HG02943 (cell line): Measurements from ENCODE around the gene SEMA3A.

Source experiments
- ATAC-seq: cut with Tn5 transposase; IDR thresholded peaks from one replicate; pipeline ENCODE4 v1.9.1; 2021; ENCODE audit warnings: mild to moderate bottlenecking, low read depth, moderate library complexity; ENCODE audit not compliant: unreplicated experiment

Gene SEMA3A

DNA sequence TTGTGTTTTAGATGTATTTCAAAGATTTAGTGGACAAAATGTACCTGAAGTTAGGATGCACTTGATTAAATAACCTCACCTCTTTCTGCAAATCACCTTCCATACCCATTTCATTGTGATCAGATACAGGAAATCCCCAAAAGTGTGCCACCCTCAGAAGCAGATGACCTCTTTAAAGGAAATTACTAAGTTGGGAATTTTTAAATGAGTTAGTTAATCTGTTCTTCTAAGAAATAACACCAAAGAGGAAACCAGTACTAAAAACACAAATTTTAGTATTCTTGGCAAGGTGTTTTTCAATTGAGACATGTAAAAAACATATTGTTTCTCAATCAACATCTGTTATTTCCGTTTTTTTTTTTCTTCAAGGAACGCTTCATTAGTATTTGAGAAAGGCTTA is 4.6 kb upstream of the SEMA3A start:
- no peak for ATAC-seq

DNA sequence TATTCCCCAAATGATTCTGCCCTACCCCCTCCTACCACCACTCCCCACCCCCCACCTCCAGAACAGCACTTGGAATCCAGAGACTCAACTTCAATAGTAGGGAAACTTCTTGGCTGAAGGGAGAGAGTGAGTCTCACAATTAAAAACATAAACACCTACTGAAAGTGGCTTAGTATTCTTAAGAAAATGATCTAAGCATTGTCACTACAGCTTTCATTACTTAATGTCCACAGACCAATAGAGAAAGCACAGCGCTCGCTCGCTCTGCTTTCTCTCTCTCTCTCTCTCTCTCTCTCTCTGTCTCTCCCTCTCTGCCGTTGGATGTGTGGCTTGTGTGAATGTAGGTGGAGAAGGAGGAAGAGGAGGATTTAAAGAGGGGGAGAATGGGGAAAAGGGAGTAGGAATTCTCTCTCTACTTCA is 1.5 kb upstream of the SEMA3A start:
- no peak for ATAC-seq

DNA sequence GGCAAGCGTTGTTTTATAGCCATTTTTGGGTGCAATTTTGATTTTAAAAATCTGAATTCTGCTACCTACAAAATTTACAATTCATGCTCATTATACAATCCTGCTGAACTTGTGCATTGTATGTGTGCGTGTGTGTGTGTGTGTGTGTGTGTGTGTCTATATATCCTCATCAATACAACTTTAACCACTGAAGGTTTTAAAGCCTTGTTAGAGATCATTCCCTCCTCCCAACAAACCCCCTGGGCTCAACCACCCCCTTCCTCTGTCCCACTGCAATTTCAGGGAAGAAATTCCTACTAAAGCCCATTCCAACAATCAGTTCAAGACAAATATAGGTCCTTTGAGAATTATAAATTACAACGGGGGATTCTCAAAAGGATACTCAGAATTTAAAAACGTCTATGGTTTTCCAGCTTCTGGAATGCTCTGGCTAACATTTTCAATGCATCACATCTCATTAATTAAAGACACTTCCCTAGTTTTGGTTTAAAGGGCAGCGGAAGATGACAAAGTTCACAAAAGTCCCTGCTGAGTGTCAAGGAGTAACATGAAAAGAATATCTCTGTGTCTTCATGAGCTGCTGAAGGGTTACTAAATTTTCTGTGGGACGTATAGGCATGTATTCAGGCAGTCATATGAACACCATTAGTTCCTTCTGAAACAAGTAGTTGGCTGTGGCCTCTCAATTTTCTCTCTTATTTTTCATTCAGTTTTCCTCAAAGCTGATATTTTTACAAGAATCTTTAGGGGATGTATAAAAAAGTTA is 889 bp upstream of the SEMA3A start:
- no peak for ATAC-seq

DNA sequence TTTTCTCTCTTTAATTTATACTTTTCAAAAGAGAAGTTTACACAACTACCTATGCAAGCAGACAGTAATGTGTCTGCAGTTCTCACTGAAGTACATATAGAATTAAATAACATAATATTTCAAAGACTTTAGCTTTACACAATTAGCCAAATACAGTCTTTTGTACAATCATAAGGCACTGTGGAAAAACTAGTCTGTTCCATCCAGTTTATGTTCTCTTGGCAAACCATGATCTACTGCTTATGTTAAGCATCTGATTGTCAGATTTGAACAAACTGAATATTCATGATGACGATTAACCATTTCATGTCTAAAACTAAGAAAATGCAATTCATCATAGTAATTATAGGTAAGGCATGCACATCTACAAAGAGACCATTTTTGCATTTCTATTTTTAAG is 842 bp downstream of the SEMA3A start:
- no peak for ATAC-seq

DNA sequence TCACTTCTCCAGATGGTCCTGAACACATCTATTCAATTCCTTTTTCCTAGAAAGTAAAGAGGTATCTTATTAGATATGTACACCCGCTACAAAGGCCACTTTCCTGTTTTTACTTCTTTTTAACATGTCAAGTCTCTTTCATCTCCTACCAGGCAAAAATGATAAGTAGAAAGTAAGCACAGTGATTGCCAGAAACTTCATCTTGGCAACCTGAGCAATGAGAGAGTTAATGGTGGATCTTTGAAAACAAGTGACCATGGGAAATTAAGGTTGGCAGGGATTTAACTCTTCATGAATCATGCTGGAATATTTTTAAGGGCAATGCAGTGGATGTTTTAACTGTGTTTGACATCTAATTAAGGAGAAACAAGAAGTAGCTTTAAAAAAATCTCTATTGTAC is 2.7 kb downstream of the SEMA3A start:
- ATAC-seq = no peak

DNA sequence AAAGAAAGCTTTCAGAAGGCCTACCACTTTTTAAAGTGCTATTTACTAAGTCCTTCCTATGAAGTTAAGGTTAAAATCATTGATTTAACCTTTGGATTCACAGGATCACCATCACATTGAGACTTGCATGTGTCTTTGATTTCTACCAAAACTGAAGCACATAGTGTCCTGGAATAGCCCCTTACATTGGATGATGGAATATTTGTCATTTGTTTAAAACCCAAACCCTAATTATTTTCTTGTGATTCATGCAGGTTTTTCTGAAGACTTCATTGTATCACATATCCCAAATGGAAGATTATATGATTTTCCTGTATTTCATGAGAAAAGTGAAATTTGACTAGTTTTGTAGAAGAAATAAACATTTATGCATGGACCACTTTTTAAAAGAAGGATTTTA is 3.3 kb downstream of the SEMA3A start:
- ATAC-seq = no peak

DNA sequence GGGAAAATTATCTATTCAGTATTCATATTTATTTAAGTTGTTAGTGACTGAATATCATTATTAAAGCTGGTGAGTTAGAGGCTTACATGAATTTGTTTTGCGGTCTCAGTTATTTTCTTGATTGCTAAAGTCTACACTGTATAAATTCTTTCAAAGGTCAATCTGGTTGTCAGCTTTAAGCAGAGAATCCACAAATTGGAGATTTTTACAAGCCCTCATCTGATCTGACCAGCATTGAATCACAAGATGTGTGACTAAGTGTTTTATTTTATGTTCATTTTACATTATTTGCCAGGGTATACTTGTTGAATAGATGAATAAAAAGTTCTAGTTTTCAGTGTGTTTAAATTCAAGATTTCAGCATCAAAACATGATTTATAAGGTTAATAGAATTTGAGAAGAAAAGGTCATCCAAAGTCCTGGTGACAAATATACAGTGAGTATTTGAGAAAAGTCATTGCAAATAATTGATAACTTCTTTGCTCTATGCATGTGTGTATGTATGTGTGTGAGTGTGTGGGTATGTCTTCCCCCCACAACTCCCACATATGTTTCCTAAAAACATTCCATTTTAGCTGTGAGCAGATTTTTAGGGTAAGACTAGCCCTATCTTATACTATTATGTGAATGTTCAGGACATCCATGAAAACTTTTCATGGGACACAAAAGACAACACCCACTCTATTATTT is 4.4 kb downstream of the SEMA3A start:
- no peak for ATAC-seq

DNA sequence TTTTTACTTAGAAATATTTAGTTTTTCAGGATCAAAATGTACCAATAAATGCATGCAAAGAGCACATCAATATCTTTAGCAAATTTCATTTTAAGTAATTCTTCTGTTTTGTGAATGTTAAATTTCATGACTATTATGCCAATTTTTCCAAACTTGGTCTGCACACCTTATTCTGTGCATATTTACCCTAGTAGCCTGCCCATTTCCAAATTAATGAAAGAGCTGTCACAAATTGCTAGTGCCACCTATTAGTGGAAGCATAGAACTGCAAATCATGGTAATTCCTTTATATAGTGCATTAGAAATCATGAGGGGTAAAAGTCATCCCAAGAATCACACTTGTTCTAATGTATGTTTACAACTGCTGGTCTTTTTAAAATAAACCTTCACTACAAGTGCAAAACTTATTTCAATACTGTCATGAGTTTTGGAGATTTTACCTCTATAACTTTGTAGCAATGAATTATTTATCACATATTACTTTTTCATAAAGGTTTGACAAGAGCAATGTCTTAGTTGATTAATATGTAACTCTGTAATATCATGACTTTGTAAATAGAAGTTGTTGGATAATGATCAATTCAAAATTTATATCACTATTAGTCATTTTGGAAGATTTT is 5.7 kb downstream of the SEMA3A start:
- ATAC-seq = no peak

DNA sequence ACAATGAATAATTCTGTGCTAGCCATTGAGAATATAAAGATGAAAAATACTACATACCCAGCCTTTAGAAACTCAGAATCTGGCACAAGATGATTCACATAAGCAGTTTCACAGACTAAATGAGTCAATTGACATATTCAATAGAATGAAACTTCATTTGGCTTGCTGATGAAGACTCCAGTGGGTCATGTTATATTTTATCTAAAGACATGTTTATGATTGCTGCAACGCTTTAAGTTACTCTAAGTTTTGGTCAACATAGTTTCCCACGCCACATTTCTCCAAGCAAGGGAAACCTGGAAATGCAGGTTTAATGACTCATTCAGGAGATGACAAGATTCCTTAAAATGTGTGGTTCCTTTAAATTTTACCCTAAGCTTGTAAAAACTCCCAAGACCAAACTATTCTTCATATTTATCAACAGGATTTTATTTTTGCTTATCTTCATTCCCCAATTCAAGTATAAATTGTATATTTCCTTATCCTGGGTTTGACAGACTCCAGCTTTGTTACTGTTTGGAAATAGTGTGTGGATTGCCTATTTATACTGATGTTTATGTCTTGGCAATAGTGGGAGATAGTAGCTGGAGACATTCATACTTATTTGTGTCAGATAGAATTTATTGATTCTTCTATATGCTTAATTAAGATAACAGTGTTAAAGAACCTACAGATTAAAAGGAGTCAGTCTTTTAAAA is 6.6 kb downstream of the SEMA3A start:
- no peak for ATAC-seq

DNA sequence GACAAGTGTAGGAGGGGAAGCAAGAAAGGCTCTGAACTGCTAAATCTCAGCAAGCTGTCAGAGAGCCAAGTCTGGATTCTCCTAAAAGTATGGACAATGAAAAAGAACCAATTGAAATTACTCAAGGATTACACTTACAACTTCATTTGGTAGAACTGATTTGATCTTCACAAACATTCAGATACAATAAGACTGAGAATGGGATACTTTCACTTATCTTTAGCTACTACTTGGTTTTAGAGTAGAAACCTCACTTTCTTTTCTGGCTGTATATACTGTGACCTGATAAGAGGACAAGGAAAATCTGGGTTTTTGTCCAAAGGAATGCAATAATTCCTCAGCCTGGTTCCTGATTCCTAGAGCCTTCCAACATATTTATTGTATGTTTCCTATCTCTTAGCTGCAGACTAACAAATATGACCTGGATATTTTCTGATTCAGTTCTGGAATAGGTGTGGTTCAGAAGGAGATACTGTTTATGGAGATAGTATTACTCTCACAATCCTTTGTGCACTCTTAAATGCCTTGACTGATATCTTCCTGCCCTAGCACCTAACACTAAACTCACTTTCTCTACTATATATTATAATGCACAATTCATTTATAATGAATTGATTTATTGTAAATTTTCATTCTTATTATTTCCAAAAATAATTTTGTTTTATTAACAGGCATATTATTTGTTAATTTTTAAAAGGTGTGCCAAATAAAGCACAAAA is 7.3 kb downstream of the SEMA3A start:
- ATAC-seq = no peak

DNA sequence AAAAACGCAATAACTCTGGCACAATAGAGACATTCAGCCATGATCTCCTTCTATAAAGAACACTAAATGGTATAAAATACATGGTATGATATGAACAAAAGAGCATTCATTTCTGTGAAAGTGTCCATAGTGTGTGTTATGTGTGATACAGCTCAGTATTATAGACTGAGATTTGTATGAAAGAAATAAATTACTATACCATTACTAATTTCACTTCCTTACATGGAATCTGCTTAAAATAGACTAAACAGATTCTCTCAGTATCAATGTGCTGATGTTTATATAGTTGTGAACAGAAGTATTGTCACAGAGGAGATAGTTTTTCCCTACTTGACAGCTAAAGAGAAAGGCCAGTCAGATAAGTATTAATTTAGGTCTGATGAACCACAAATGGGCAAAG is 10.8 kb downstream of the SEMA3A start:
- ATAC-seq = no peak

DNA sequence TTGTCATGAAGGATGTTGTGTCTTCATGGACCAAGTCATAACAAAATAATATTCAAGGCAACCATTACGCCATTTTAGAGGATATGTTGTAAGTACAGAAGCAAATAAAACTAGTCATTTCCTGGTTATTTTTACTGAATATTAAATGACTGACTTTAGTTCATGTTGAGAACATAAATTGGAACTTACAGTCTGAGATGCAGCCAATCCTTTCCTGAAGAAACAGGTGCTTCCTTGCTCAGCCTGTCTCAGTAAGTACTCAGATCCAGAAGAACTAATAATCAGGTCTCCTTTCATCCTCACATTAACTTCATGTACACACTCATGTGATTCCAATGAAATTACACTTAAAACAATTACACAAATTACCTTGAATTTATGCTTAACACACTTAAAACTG is 12.3 kb downstream of the SEMA3A start:
- no peak for ATAC-seq

DNA sequence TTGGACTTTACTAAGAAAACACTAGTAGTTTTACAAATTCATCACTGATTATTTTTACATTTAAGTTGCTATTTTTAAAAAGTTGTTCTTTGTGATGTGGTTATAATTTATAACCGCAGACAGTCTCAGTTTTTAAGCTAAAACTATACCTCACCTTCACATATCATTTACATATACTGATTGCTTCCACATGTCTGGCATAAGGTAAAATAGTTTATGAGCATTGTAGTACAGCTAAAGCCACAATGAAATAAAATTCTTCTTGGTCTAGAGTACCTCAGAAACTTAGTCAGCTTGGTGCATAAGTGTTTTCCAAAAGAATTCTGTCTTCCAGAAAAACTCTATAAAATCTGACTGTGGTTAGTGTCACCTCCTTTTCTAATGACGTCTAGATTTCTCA is 13.0 kb downstream of the SEMA3A start:
- no peak for ATAC-seq

DNA sequence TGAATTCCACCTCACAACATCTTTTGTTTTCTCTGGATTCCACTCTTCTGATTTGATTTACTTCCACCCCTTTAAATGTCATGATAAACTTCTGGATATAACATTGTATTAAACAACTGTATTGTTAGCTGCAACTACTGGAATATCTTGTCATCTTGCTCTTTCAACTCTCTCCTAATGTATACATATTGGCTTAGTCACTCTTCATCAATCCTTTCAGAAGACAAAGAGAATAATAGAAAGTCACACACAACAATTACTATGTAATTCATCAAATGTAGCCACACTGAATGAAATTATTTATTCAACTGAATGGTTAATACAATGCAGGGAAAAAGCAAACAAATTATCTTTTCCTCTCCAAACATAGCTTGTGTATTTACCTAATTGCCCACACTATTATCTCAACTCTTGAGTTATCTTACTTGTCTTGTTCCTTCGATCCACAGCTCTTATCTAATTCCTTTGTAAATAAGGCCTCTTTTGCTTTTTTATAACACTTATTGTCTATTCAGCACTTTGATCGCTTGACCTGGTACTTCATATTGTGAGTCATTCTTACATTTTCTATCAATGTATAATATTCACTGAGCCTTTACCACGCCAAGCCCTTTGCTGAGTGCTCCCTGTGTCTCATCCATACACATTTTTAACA is 16.7 kb downstream of the SEMA3A start:
- ATAC-seq = no peak

DNA sequence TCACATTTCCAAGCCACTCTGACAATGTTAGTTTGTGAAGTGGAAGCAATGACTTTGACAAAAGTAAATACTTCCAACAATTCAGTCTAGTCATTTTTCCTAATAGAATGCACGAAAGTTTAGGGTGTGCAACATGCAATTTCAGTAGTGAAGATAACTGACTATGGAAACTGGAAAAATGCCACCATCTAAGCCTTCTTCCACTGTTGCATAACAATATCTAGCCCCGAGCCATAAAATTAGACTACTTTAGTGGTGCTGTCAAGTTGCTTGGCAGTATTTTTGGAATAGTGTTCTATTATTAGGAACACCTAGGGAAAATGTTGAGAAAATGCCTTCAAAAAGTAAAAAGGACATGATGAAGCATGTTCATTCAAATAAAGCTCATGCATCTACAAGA is 17.9 kb downstream of the SEMA3A start:
- no peak for ATAC-seq

DNA sequence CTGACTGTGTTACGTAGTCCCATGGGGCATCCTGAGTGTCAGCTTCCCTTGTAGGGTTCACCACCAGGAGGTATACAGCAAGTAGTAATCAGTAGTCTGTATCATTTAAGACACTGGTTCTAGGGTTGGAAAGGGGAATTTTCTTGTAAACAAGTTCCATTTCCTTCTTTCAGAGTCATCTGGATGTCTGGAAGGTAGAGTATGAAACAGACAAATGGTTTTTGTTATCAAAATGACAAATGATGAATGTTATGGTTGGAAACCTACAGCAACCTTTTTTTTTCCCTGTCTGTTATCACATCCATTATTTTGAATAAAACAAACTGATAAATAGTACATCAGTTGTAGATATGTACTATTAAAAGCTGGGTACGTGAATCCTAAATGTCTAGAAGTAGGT is 19.1 kb downstream of the SEMA3A start:
- ATAC-seq = no peak

DNA sequence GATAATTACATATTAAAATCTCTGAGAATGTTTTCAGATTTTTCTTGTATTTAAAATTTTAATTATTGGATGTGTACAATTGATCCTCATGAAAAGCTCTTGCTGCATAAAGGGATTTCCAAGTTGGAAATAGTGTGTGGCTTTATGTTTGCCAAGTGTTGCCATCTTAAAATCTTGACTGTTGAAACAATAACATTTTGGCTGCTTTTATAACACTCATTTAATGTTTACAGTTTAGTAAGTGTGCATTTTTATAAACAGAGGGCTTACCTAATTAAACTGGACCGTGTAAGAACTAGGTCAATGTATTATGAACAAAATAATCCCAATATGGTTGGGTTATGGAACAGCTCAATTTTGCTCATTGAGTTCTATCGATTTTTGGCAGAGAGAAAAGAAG is 23.9 kb downstream of the SEMA3A start:
- no peak for ATAC-seq

DNA sequence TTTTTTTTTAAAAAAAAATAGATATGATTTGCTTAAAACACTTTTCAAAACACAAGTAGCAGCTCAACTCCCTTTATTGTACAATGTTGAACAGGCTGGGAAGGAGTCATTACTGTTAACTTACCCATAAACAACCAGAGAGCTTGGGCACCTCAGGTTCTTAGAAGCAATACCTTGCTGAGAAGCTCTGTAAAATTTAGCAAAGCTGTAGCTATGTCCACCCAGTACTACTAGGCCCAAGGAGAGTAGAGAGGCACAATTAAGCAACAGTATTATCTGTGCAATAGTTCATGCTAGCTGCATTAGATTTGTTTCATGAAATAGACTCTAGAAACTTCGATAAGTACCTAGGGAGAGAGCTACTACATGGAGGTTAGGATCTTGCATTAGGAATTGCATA is 32.0 kb downstream of the SEMA3A start:
- ATAC-seq = no peak

DNA sequence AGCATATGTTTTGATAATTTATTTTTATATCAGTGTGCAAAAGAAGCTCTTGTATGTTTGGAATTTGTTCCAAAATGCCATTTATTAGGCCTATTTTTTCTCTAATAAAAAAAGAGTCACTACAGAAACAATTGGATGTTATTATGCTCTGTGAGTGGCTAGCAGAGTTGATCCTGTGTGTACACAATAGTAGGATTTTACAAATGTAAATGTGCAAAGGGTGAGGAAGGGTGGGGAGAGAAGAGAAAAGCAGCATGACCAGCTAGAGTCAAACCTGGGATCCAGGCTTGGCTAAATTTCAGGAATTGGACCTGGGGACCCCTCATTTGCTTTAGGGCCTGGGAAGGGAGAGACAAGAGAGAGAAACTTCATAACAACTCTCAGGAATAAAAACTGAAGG is 32.5 kb downstream of the SEMA3A start:
- ATAC-seq = no peak

DNA sequence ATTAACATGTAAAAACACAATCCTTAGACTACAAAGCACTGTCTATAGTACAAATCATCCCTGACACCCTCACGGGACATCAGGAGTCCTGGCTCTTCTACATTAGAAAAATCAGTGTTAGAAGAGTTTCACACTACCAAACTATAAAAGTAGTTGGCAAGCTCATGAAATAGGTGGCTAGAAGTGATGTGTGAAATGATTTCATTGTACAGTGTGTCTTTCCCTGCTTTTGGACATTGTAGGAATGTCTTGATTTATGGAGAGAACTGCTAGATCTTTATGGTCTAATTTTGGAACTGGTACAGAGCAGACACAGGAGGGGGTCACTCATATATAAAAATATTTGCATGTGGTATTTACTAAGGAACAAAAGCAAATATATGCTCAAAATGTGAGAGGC is 33.2 kb downstream of the SEMA3A start:
- ATAC-seq = no peak
